GM13976 (cell line): Measurements from ENCODE around the gene PPY.
A peak's percentile ranks its signal among the peaks of the same experiment; 100 is the strongest.

Experiments
- DNase-seq: peaks from one replicate; pipeline ENCODE4 v3.0.0; 2012; ENCODE audit warnings: low spot score
- in situ Hi-C: fragments of 300-500 bp; cut with MboI; formaldehyde crosslinking; loops from one replicate; pipeline ENCODE4 v1.12.0; 2022; ENCODE audit warnings: low sequenced_read_pairs, mixed read lengths, inconsistent platforms; ENCODE audit not compliant: unreplicated experiment
- TF ChIP-seq, protein P1 (sequence below): IDR thresholded peaks from 2 replicates; pipeline ENCODE4 v1.5.1; 2012; ENCODE audit warnings: borderline replicate concordance, mild to moderate bottlenecking; ENCODE audit not compliant: insufficient read depth; ENCODE audit errors: extremely low read depth, missing control alignments, control extremely low read depth

Gene PPY

GRCh38 chr17:43907425-43907981, 34.8 kb downstream of the PPY start, which contains the start of gene MPP2:
Gene MPP2, minus strand, starts transcription at chr17:43907536. Its CDS starts 3,076 bp downstream, at chr17:43904460.
- peak; percentile 67 for DNase-seq
- in situ Hi-C loops = no loop called here
- TF ChIP-seq, protein P1, sequence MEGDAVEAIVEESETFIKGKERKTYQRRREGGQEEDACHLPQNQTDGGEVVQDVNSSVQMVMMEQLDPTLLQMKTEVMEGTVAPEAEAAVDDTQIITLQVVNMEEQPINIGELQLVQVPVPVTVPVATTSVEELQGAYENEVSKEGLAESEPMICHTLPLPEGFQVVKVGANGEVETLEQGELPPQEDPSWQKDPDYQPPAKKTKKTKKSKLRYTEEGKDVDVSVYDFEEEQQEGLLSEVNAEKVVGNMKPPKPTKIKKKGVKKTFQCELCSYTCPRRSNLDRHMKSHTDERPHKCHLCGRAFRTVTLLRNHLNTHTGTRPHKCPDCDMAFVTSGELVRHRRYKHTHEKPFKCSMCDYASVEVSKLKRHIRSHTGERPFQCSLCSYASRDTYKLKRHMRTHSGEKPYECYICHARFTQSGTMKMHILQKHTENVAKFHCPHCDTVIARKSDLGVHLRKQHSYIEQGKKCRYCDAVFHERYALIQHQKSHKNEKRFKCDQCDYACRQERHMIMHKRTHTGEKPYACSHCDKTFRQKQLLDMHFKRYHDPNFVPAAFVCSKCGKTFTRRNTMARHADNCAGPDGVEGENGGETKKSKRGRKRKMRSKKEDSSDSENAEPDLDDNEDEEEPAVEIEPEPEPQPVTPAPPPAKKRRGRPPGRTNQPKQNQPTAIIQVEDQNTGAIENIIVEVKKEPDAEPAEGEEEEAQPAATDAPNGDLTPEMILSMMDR = no peak

GRCh38 chr17:43906951-43907424, 35.3 kb downstream of the PPY start:
- no peak for DNase-seq
- in situ Hi-C loops = no loop called here
- TF ChIP-seq, protein P1 = no peak

- in situ Hi-C loops = no loop called here
- no peak for DNase-seq
- TF ChIP-seq, protein P1 = no peak
These were observed 36.1 kb downstream of the PPY start for GRCh38 chr17:43905985-43906852.

GRCh38 chr17:43905400-43905984, 36.8 kb downstream of the PPY start:
- in situ Hi-C loops = no loop called here
- TF ChIP-seq, protein P1 = no peak
- DNase-seq = no peak

DNA sequence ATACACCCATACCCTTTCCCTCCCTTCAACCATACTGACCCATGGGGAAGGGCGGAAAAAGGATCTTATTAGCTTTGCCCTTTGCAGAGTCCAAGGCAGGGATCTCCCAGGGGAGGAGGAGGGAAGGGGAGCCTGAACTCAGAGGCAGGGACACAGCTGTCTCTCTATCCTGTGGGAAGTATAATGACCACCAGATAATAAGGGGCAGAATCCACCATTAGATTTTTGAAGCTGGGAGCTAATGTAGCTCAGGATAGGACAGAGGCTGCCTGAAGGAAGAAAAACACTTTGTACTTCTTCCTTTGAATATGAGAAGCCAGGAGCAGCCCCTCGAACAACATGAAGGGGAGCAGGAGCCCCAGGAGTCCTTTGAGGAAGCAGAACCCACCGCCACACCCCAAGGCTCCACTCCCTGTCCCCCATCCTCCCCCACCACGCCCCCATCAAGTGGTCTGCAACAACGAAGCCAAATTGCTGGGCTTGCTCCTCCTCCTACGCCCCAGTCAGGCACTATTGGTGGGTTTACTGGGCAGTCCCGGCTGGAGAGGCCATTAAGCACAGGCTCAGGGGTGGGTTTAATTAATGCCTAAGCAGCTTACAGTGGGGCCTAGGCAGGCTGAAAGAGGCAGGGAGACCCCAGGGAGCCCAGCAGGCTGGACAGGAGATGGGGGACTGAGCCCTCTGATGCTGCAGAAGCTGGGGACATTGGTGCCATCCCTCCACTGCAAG, 40.3 kb downstream of the PPY start:
- TF ChIP-seq, protein P1 = no peak
- DNase-seq = no peak
- in situ Hi-C loops = no loop called here
